T47D (cell line): Measurements from ENCODE around the gene VAMP2.

Experiments
- DNase-seq, 2 experiments: peaks; one replicate each; pipeline versions ENCODE4 v3.0.0 to v3.0.0-alpha.2; 2011 to 2012; ENCODE audit warnings: low read depth in 1 of 2, low spot score in 1 of 2
- JUND ChIP-seq: IDR thresholded peaks from 2 replicates; pipeline ENCODE4 v1.6.1; 2012; ENCODE audit warnings: low read depth
- in situ Hi-C: cut with HindIII; loops from 2 replicates; pipeline ENCODE4 v1.10.0; 2016; ENCODE audit warnings: low sequenced_read_pairs, low pct_unique_long_range_greater_than_20kb

The VAMP2 gene

GRCh38 chr17:8141045-8141444 is 21.7 kb downstream of the VAMP2 start:
- DNase-seq: no peak
- no peak for TF ChIP-seq JUND
- in situ Hi-C loops: no loop called here

- no peak for TF ChIP-seq JUND
- DNase-seq: no peak
- in situ Hi-C loops: no loop called here
Observed at GRCh38 chr17:8140065-8141029, 22.4 kb downstream of the VAMP2 start.

GRCh38 chr17:8138672-8139371 is 23.9 kb downstream of the VAMP2 start:
- peak; percentile 69 to 97 for DNase-seq
- no peak for TF ChIP-seq JUND
- in situ Hi-C loops: no loop called here

- in situ Hi-C loops: no loop called here
- DNase-seq: no peak
- no peak for TF ChIP-seq JUND
Observed at GRCh38 chr17:8138374-8138671, 24.4 kb downstream of the VAMP2 start.

GRCh38 chr17:8137645-8138373 is 24.9 kb downstream of the VAMP2 start:
- DNase-seq: no peak
- TF ChIP-seq JUND: no peak
- in situ Hi-C loops: no loop called here

GRCh38 chr17:8133941-8134340 is 28.8 kb downstream of the VAMP2 start:
- no peak for DNase-seq
- in situ Hi-C loops: no loop called here
- TF ChIP-seq JUND: no peak

GRCh38 chr17:8133399-8133798 is 29.3 kb downstream of the VAMP2 start:
- no peak for DNase-seq
- in situ Hi-C loops: no loop called here
- TF ChIP-seq JUND: no peak

- in situ Hi-C loops: no loop called here
- TF ChIP-seq JUND: no peak
- no peak for DNase-seq
Observed at GRCh38 chr17:8131844-8132441, 30.8 kb downstream of the VAMP2 start.

- no peak for DNase-seq
- TF ChIP-seq JUND: no peak
Observed at GRCh38 chr17:8128125-8128784, 34.5 kb downstream of the VAMP2 start.

GRCh38 chr17:8126491-8127066 is 36.2 kb downstream of the VAMP2 start:
- TF ChIP-seq JUND: no peak
- in situ Hi-C loops: no loop called here
- DNase-seq: no peak

More at GRCh38 chr17:8128125-8128784, 34.5 kb downstream of the VAMP2 start:
- in situ Hi-C loops: no loop called here

- in situ Hi-C loops: no loop called here
- DNase-seq: no peak
- TF ChIP-seq JUND: no peak
Observed at GRCh38 chr17:8125947-8126490, 36.7 kb downstream of the VAMP2 start.
